Islet of Langerhans (tissue), 1 donor: ENCODE data around the gene MCAT.

ENCODE experiments used
- FAIRE-seq: peaks from one replicate; lab custom pipeline; 2011; peaks lifted over from hg19 to GRCh38; lab: Jason Lieb, UNC

Gene MCAT

DNA sequence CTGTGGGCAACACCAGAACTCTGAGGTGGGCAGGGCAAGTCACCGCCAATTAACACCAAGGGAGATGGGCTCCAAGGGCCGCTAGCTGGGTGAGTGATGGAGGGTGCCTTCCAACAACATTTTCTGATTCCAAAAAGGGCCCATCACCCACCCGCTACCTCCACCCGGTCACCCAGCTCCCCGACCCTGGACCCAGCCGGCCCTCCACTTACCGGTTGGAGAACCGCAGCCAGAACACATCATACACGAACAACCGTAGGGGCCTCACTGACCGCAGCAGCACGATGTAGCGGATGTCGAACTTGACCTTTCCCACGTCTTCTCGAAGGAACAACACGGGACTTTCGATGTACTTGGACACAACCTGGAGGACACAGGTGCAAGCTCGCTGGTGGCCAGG lies 29.0 kb upstream of the MCAT start:
- no peak for FAIRE-seq

DNA sequence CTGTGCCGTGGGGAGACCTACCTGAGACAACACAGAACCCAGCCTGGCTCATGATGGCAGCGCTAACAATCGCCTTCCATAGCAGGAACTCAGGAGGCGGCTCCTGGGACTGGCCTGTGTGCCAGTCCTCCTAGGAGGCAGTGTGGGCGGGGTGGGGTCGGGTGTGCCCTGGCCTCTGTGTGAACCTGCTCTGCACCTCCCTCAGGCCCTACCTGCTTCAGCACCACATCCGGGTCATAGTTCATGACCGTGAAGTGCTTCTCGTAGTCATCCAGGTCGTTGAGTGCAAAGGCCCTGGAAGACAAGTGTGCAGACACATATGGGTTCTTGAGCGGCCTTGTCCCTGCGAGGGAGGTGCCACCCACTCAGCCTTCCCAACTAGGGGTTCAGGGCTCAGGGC lies 28.4 kb upstream of the MCAT start:
- FAIRE-seq = no peak

DNA sequence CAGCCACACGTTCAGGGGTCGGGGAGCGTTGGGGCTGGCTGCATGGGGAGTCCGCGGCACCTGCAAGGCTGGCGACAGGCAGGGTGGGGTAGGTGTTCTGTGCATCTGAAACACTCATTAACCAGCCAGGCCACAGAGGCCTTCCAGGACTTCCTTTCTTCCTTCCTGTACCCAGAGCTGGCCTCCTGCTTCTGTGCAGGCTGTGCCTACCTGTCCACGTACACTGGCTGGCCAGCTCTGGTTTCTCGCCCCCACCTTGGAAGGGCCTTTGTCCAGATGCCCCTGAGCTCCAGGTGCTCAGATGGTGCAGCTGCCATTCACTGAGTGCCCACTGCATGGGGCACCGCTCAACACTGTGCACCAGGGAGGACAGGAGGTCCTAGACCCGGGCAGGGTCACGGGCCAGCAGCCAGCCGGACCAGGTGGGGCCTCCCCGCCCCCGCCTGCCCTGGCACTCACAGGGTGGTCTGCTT lies 27.9 kb upstream of the MCAT start:
- no peak for FAIRE-seq

DNA sequence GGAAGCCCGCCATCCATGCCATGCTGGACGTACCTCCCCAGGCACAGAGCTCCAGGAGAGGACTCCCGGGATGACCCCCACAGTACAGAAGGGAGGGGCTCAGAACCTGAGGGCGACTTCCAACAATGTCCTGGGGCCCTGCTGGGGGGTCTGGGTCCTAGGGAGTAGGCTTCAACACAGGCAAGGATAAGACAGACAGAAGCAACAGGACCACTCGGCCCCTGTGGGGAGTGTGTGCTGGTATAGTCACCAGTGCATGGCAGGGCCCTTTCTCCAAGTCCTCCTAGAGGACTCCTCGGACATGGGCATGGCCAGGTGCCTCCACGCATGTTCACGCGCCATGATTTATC lies 26.9 kb upstream of the MCAT start:
- FAIRE-seq = no peak

- FAIRE-seq = no peak
These were observed 26.3 kb upstream of the MCAT start for GRCh38 chr22:43169310-43170130.

GRCh38 chr22:43168471-43169309 lies 25.5 kb upstream of the MCAT start:
- FAIRE-seq = no peak

- no peak for FAIRE-seq
These were observed 23.9 kb upstream of the MCAT start for GRCh38 chr22:43167001-43167589.

- FAIRE-seq = no peak
These were observed 23.1 kb upstream of the MCAT start for GRCh38 chr22:43166132-43166930.

GRCh38 chr22:43164636-43165035 lies 21.4 kb upstream of the MCAT start:
- FAIRE-seq = no peak

DNA sequence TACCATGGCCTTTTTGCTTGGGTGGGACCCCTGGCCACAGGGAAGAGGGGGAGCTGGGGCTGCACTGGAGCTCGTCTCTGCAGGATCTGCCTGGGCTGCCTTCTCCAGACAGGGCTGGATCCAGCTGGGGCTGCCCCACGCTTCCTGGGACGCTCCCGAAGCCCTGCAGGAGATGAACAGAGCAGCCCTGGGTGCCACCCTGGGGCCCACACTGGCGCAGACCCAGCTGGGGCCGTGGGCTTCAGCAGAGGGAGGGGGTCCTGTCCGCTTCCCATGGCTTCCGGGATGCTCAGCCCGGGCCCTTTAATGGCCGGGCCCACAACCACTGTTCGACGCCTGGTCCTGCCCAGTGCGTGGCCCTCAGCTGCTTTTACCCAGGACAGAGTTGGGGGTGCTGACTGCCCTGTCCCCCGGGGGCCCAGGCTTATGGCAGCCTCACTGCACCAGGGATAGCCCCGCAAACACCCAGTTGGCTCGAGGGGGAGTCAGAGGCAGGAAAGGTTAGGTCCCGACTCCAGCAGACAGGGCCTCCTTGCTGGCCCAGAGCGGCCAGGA lies 20.1 kb upstream of the MCAT start:
- FAIRE-seq = no peak

GRCh38 chr22:43162412-43163150 lies 19.4 kb upstream of the MCAT start:
- no peak for FAIRE-seq

GRCh38 chr22:43160497-43161126 lies 17.4 kb upstream of the MCAT start:
- FAIRE-seq = no peak

- FAIRE-seq = no peak
These were observed 16.4 kb upstream of the MCAT start for GRCh38 chr22:43159484-43160178.

DNA sequence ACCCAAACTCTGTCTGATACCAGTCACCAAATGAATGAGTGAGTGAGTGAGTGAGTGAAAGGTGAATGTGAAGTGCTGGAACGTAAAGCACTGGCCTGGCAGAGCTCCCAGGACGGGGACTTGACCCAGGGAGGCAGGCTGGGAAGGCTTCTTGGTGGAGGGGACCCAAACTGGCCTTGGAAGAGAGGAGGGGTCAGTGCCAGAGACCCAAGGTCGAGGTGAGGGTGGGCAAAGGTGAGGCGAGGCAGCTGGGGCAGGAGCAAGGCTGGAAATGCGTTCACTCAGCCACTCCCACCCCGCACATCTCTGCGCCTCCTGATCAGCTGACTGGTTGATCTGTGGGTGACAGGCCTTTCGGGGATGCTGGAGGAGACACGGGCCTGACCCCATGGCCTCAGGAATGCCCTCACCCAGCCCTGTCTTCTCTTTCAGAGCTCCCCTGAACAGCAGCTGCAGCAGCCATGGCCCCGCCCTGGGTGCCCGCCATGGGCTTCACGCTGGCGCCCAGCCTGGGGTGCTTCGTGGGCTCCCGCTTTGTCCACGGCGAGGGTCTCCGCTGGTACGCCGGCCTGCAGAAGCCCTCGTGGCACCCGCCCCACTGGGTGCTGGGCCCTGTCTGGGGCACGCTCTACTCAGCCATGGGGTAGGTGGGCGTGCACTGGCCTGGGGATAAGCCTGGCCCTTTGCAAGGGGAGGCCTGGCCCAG lies 15.7 kb upstream of the MCAT start:
- no peak for FAIRE-seq

DNA sequence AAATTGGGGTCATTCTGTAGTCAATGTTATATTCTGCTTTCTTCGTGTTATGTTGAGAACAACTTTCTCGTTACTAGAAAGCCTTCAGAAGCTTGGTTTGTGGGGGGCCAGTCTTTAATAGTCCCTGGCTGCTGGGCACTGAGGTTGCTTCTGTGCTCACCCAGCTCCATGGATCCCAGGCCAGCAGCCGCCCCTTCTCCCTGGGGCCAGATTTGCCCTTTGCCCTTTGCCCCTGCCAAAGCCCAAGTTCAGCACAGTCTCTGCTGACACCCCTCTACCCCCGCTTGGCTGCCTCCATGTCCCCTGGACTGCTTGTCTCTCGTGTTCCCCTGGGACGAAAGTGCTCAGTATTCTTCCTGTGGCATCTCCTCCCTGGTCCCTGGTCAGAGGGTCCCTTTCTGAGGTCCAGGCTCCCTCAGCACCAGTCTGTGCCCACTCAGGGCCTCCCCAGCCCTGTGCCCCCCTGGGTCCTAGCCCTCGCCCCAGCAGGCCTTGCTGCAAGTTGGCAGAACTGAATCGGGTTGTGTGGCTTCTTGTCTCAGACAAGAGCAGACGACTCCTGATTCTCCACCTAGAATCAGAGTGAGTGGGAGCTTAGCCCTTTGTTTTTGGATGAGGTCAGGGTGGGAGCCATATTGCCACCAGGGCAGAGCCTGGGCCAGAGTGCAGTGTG lies 14.8 kb upstream of the MCAT start:
- FAIRE-seq = no peak

GRCh38 chr22:43156413-43156812 lies 13.2 kb upstream of the MCAT start:
- no peak for FAIRE-seq

- FAIRE-seq = no peak
These were observed 12.6 kb upstream of the MCAT start for GRCh38 chr22:43155789-43156188.

DNA sequence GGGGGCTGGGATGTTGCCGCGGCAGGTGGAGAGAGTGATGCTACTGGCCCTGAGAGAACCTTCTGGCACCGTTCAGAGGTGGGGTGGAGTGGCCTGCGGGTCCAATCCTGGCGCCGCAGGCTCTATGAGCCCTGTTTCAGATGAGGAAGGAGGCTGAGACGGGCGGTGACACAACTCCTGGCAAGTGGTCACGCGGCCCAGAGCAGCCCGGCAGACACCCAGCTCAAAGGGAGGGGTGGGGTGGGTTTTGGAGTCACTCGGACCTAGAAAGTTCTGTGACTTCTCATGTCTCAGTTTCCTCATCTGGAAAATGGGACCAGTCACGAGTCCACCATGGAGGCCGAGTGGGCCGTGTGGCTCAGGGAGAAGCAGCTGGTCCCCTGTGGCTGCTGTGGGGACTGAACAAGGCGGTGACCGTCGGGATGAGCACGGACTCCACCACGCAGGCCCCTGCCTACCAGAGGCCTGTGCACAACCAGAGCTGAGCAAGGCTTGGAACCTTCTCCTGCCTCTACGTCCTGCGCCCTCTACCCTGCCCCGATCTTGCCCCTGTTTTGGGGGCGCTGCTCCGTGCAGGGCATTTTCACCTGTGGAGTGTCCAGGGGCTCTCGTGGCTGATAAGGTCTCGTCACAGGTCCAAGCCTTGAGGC lies 11.8 kb upstream of the MCAT start:
- no peak for FAIRE-seq
